NAMALWA (cell line): ENCODE data around the gene CMTM7.
A peak's percentile ranks its signal among the peaks of the same experiment; 100 is the strongest.
"Not testable (repeated sequence)": the region's sequence is repeated elsewhere in the genome, so short reads cannot be mapped to it uniquely, and the experiment has no call there.

Experiments
- DNase-seq: peaks from one replicate; pipeline ENCODE4 v3.0.0-alpha.2; 2015; ENCODE audit warnings: low spot score

CMTM7 gene

GRCh38 chr3:32383136-32383711 lies 8.4 kb upstream of the CMTM7 start:
- no peak for DNase-seq

GRCh38 chr3:32384938-32385337 lies 6.7 kb upstream of the CMTM7 start:
- DNase-seq = no peak

- peak; percentile 16 for DNase-seq
Measured at GRCh38 chr3:32387512-32387911, 4.1 kb upstream of the CMTM7 start.

GRCh38 chr3:32389577-32389976 lies 2.1 kb upstream of the CMTM7 start:
- not testable (repeated sequence) for DNase-seq

GRCh38 chr3:32392536-32393302 lies 1.1 kb downstream of the CMTM7 start:
- no peak for DNase-seq

GRCh38 chr3:32395496-32395895 lies 3.8 kb downstream of the CMTM7 start:
- no peak for DNase-seq

- no peak for DNase-seq
Measured at GRCh38 chr3:32397941-32398340, 6.3 kb downstream of the CMTM7 start.

- no peak for DNase-seq
Measured at GRCh38 chr3:32398531-32398930, 6.9 kb downstream of the CMTM7 start.

GRCh38 chr3:32399030-32399620 lies 7.5 kb downstream of the CMTM7 start:
- peak; percentile 72 for DNase-seq

GRCh38 chr3:32401126-32401525 lies 9.5 kb downstream of the CMTM7 start:
- DNase-seq = no peak

- no peak for DNase-seq
Measured at GRCh38 chr3:32401556-32402081, 10.0 kb downstream of the CMTM7 start.

GRCh38 chr3:32403663-32404062 lies 12.0 kb downstream of the CMTM7 start:
- no peak for DNase-seq

GRCh38 chr3:32404714-32405113 lies 13.1 kb downstream of the CMTM7 start:
- no peak for DNase-seq

- no peak for DNase-seq
Measured at GRCh38 chr3:32405155-32405554, 13.5 kb downstream of the CMTM7 start.

GRCh38 chr3:32405711-32406323 lies 14.2 kb downstream of the CMTM7 start:
- DNase-seq = no peak

GRCh38 chr3:32406486-32407408 lies 15.1 kb downstream of the CMTM7 start:
- DNase-seq = no peak

- no peak for DNase-seq
Measured at GRCh38 chr3:32410367-32411246, 19.0 kb downstream of the CMTM7 start.

- DNase-seq = no peak
Measured at GRCh38 chr3:32411442-32411841, 19.8 kb downstream of the CMTM7 start.

GRCh38 chr3:32412887-32413286 lies 21.2 kb downstream of the CMTM7 start:
- DNase-seq = peak; percentile 50

GRCh38 chr3:32413845-32414521 lies 22.3 kb downstream of the CMTM7 start:
- DNase-seq = no peak
